Amniotic stem cell (primary cell): ENCODE data around the gene IL11RA.

Experiments
- DNase-seq: peaks from one replicate; lab custom pipeline; 2025; lab: John Stamatoyannopoulos, UW

Gene IL11RA

DNA sequence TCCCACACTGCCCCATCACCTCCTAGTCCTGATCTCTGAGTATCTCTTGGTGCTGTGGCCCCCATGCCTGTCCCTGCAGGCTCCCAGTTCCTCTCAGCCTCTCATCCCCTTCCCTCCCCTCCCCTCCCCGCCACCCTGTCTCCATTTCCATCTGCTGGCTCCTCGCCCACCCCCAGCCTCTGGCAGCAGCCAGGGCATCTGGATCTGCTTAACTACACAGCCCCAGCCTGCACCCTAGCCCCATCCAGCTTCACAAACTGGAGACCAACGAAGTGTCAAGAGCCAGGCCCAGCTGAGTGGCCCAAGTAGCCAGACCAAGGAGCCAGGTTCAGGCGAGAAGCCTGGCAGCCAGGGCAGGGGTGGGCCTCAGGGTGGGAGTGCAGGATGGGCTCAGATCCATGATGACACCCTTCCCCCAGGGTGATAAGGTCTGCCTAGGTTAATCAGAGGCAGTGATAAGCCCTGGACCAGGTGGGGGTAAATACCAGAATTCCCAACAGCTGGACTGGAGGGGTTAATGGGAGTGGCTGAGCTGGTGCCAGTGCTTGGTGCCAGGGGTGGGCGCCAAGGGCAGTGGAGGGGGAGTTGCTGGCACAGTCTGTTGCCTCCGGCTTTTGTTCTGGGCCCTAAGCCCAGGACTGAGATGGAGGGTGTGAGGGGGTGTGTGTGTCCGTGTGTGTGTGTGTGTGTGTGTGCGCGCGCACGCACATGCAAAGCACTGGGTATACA lies 2.5 kb downstream of the IL11RA start:
- no peak for DNase-seq

- no peak for DNase-seq
These were observed 3.4 kb downstream of the IL11RA start for GRCh38 chr9:34655394-34655793.

- DNase-seq: no peak
These were observed 5.0 kb downstream of the IL11RA start for GRCh38 chr9:34656992-34657391.

DNA sequence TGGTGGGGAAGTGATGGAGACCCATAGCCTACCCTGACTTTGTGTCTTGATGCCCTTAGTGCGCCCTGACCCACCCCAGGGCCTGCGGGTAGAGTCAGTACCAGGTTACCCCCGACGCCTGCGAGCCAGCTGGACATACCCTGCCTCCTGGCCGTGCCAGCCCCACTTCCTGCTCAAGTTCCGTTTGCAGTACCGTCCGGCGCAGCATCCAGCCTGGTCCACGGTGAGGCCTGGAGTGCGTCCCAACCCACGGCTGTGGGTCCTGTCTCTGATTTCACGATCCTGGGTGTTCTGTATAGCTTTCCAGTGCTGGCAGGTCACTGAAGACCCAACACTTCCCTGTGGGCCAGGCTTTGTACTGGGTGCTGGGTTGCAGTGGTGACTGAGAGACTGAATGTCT lies 6.5 kb downstream of the IL11RA start:
- no peak for DNase-seq

DNA sequence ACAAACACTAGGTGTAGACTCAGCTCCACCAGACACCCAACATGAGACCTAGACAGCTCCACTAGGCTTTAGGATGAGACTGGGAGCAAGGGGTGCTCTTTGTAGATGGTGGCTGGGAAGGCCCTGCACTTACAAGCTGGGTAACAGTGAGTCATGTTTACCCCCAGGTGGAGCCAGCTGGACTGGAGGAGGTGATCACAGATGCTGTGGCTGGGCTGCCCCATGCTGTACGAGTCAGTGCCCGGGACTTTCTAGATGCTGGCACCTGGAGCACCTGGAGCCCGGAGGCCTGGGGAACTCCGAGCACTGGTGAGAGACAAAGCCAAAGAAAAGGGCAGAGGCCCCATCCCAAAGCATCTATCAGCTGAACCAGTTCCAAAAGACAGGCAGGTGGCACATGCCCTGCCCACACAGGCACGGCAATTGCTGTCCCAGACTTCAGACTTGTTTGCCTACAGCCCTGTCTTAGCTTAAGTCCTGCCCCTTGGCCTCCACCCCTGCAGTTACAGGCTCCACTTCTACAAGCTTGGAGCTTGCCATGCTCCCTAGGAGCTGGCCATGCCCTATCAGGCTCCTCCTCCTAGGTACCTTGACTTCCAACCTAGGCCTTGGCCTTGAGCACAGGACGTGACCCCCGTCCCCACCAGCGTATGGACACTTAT lies 7.7 kb downstream of the IL11RA start:
- no peak for DNase-seq

DNA sequence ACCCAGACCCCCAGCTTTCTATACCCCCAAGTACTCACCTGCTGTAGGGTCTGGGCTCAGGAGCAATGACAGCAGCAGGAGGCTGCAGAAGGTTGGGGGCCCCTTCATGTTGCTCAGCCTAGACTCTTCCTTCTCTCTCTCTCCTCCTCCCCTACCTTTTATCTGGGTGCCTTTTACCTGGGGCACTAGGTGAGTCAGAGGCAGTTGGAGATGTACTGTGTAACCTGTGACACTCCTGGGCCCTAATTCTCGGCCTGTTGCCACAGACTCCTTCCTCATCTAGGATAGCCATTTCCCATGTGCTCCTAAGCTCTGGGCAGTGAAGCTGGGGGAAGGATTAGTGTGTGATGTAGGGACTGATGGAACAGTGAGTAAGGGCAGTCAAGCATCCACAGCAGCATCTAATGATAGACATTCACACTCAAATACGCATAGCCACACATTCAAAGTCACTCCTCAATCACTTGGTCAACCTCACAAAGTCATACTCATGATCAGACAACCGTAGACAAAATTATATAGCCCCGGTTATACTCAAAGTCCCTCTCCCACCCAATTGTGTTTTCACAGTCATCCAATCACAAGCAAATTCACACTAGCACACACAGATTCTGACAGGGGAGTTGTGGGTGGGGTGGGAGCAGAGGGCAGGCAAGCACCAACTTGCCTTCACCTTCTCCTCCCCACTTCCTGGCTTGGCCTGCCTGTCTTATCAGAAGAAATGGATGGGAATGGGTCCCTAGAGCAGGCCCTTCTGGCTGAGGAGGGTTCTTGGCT lies 10.7 kb downstream of the IL11RA start, which contains the start of gene CCL27:
TSS of gene CCL27 (minus strand) at position 132 of the 777 bp plus-strand sequence. CDS start at position 108, 24 bp downstream.
- no peak for DNase-seq

DNA sequence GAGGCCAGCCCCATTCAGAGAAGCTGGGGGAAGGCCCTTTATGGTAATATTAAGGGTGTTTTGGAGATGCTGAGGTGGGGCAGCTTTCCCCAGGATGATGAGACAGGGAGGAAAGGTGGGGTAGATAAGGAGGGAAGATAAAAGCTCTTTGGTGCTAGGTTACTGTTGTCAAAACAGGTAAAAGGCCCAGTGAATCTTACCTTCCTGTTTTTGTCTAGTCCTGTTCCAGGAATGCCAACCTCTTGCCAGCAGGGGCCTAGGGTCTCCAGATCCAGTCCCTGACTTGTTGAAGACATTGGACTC lies 11.3 kb downstream of the IL11RA start:
- DNase-seq: no peak

DNA sequence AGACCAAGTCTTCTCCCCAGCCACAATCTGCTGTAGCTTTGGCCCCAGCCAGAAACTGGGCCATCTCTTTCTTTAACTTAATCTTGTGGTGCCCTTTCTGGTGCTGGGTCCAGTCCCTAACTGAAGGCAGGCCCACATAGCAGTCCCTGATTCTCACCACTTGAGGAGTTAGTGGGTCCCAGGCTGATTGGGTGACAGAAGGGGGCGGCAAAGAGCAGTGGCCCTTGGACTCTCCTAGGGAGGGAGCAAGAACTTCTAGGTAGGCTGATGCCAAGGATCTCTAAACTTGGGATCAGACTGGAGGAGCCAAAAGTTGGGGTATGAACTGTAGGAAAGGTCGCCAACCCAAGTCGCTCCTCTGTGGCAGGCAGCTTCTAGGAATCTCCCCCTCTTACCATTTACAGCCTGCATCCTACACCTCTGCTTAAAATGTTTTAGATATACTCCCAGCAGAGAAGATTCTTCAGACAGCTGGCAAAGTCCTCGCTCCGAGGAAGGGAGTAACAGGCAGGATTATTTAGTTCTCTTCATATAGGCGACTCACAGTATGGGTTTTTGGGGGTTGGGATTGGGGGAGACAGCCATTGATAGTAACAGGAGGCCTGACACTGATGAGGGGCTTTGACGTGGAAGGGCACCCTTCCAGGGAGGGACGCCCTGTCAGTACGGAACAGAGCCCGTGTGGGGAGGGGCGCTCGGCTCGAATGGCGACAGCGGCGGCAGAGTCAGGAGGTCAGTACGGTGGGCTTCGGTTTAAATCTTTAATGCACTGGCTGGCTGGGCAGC lies 12.5 kb downstream of the IL11RA start:
- DNase-seq: peak; percentile 55

DNA sequence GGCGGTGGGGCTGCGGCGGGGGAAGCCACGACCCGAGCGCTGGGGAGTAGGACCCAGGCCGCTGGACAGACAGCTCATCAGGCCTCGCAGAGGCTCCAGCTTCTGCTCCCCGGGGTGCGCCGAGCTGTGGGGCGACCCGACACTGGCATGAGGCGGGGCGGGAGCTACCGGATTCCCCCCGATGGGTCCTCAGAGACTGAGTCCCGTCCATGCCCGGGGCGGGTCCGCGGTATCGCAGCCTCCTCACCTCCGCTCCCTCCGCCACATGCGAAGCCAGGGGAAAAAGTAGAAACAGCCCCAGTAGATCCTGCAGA lies 13.0 kb downstream of the IL11RA start:
- no peak for DNase-seq

GRCh38 chr9:34665381-34666250 lies 13.6 kb downstream of the IL11RA start:
- peak; percentile 89 for DNase-seq

DNA sequence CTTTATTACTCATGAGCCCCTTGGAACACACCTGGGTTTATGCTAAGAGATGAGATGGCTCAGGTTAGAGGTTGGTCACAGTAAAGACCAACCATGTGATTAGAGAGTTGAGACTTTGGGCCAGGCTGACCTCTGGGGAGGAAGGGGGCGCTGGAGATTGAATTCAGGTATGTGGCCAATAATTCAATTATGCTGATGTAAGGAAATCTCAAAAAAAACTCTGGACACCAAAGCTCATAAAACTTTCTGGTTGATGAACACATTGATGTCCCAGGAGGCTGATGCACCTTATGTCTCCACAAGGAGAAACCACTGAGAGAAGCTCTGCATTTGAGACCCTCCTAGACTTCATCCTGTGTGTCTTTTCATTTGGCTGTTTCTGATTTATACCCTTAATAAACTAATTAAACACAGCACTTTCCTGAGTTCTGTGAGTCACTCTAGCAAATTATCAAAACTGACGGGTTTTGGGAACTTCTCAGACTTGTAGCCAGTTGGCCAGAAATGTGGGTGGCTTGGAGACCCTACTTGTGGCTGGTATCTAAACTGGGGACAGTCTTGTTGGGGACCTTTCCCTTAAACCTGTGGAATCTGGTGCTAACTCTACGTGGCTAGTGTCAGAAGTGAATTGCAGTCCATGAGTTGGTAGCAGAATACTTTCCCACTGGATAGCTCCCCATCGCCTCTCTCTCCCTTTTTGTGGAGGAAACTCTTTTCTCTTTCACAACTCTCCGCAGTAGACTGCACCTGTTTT lies 18.0 kb downstream of the IL11RA start:
- DNase-seq: no peak

- no peak for DNase-seq
These were observed 19.3 kb downstream of the IL11RA start for GRCh38 chr9:34671307-34671706.

DNA sequence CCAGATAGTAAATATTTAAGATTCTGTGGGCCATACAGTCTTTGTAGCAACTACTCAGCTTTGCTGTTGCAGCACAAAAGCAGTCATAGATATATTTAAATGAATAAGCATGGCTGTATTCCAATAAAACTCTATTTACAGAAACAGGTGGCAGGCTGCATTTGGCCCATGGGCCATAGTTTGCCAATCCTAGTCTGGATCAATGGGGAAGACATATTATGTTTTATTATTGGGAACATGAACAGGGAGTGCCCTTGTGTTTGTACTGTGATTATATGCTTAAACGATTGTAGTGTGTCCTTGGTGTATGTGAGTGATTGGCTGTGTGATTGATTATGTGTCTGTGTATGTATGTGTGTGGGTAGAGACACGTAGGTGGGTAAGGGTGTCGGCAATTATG lies 22.5 kb downstream of the IL11RA start:
- DNase-seq: no peak

DNA sequence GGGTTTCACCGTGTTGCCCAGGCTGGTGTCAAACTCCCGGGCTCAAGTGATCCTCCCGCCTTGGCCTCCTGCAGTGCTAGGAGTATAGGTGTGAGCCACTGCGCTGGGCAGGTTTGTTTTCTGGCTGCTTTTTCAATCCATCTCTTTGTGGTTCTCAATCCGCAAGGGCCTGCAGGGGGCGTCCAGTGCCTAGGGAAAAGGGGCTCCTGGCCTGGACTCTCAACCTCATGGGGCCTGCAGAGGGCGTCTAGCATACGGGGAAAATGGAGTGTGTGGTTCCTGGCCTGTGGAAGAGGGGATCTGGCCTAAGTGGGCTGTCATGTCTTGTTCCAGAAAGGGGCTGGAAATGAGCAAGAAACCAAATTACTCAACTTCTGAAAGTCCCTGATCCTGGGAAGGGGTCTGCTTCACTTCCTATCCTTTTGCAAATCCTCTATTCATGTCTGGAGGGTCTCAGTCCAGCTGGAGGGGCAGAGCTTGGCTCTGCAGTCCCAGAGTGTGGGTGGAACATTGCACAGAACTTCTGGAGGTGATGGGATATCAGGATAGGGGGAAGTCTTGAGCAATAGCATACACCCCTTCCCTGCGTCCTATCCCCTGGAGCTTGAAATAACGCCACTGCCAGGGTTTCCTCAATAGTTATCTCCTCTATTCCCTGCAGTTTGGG lies 23.2 kb downstream of the IL11RA start:
- peak; percentile 38 for DNase-seq

DNA sequence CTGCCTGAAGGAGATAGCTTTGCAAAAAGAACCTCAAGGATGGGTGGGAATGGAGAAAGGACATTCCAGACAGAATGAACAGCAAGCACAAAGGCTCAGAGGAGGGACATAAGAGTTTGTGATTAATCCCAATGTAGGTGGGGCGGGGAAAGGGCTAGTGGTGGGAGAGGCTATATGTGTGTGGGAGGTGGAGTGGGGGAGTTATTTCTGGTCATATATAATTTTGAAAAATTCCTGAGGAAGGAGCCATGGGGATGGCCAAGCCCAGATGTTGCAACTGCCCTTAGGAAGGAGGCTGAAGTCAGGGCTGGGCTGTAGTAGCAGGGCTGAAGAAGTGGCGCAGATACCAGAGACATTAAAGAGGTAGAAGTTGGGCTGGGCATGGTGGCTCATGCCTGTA lies 23.9 kb downstream of the IL11RA start:
- no peak for DNase-seq

DNA sequence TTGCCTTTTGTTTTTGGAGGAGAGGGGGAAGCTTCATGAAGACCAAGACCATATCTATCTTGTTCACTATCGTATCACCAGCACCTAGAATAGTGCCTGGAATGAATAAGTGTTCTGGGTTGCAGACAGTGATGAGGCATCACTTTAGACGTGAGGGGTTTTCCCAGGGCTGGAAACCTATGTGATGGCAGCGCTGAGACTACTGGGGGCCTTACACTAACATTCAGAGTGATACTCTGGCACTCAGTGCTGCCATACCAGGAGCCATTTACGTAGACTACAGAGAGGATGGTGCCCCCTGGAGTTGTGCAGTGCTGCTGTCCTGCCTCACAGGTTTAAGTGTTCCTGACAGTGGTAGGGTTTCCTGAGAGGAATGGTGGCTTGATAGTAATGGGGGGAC lies 32.2 kb downstream of the IL11RA start:
- DNase-seq: no peak

DNA sequence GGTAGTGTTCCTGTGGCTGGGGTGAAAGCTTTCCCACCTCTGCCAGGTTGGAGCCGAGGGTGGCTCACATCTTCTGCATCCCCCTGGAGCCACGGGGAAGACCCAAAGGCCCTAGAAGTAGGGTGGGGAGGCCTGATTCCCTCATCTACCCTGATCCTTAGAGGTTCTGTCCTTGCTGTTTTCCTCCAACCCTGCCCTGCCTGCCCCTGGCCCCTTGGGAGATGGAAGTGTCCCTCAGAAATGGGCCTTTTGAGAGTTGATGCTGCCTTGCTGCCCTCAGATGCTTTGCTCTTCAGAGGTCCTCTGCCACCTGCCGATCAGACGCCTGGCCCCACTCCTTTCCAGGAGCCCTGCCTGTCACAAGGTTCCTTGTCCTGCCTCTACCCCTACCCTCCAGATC lies 32.8 kb downstream of the IL11RA start:
- no peak for DNase-seq

DNA sequence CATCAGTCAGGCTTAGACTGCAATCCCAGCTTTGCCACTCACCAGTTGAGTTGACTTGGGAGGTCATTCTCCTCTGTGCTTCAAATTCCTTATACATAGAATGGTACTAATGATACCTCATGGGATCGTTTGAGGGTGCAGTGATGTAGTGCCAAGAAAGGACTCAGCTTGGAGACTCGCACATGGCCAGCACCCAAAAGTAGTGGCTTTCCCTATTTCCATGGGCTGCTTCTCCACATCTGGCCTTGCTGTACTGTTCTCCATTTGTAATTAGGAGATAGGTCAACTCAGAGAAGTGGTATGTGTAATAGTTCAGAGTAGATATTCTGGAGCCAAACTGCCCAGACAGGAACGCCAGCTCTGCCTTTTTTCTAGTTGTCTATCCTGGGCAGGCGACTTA lies 33.6 kb downstream of the IL11RA start:
- DNase-seq: no peak

- DNase-seq: no peak
These were observed 34.2 kb downstream of the IL11RA start for GRCh38 chr9:34686231-34686630.

DNA sequence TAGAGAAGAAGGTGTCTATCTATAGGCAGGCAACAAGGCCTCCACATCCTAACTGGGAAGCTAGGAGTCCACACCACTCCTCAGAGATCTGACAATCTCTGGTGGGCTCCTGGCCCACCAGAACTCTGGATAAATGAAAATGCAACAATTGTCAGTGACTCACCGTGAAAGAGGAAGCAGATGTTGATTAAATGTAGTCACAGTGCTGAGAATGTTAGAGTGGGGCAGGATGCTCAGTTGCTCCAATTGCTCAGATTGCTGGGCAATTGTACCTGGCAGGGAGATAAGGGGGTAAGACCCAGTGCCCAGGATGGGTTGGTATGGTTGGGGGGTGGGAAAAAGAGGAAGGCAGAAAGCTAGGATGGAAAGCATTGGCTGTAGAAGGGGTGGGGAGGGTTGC lies 34.7 kb downstream of the IL11RA start:
- DNase-seq: no peak
